ENCODE results near the gene ACTR3C.
A peak's percentile ranks its signal among the peaks of the same experiment; 100 is the strongest.
"Not testable (repeated sequence)": the region's sequence is repeated elsewhere in the genome, so short reads cannot be mapped to it uniquely, and the experiment has no call there.

The ACTR3C gene

GRCh38 chr7:150313367-150313809, 10.0 kb downstream of the ACTR3C start:
- no peak for DNase-seq

GRCh38 chr7:150312649-150313366, 10.5 kb downstream of the ACTR3C start:
- DNase-seq = not testable (repeated sequence)

GRCh38 chr7:150311711-150312110, 11.6 kb downstream of the ACTR3C start:
- no peak for DNase-seq

GRCh38 chr7:150311146-150311545, 12.2 kb downstream of the ACTR3C start:
- no peak for DNase-seq

GRCh38 chr7:150308575-150308974, 14.8 kb downstream of the ACTR3C start:
- DNase-seq = no peak

- no peak for DNase-seq
Measured at GRCh38 chr7:150307904-150308303, 15.4 kb downstream of the ACTR3C start.

GRCh38 chr7:150307129-150307528, 16.2 kb downstream of the ACTR3C start:
- no peak for DNase-seq

- DNase-seq = not testable (repeated sequence)
Measured at GRCh38 chr7:150306377-150306776, 17.0 kb downstream of the ACTR3C start.

GRCh38 chr7:150305903-150306284, 17.5 kb downstream of the ACTR3C start:
- DNase-seq = not testable (repeated sequence)

- not testable (repeated sequence) for DNase-seq
Measured at GRCh38 chr7:150305259-150305902, 18.0 kb downstream of the ACTR3C start.

- DNase-seq = not testable (repeated sequence)
Measured at GRCh38 chr7:150304499-150305258, 18.7 kb downstream of the ACTR3C start.

GRCh38 chr7:150302908-150303310, 20.4 kb downstream of the ACTR3C start:
- DNase-seq = not testable (repeated sequence)

- DNase-seq = not testable (repeated sequence)
Measured at GRCh38 chr7:150297978-150298377, 25.4 kb downstream of the ACTR3C start.

- not testable (repeated sequence) for DNase-seq
Measured at GRCh38 chr7:150296802-150297201, 26.5 kb downstream of the ACTR3C start.

- not testable (repeated sequence) for DNase-seq
Measured at GRCh38 chr7:150295614-150296013, 27.7 kb downstream of the ACTR3C start.

- not testable (repeated sequence) for DNase-seq
Measured at GRCh38 chr7:150295027-150295426, 28.3 kb downstream of the ACTR3C start.

GRCh38 chr7:150290317-150290716, 33.0 kb downstream of the ACTR3C start:
- not testable (repeated sequence) for DNase-seq

- DNase-seq = not testable (repeated sequence)
Measured at GRCh38 chr7:150288816-150289215, 34.5 kb downstream of the ACTR3C start.

GRCh38 chr7:150287815-150288214, 35.5 kb downstream of the ACTR3C start:
- DNase-seq = not testable (repeated sequence)

GRCh38 chr7:150285849-150286754, 37.2 kb downstream of the ACTR3C start:
- DNase-seq = peak; percentile 35

GRCh38 chr7:150283608-150284007, 39.7 kb downstream of the ACTR3C start:
- DNase-seq = not testable (repeated sequence)

- DNase-seq = not testable (repeated sequence)
Measured at GRCh38 chr7:150283111-150283510, 40.2 kb downstream of the ACTR3C start.

All from right kidney (tissue), 1 donor.